DND-41 (cell line): Measurements from ENCODE around the gene GTF2F2.

ENCODE experiments used
- ATAC-seq: fragments of 200-7000 bp; cut with Tn5 transposase; 3 replicates; pipeline ENCODE4 v1.9.1; 2021; ENCODE audit warnings: low read depth; ENCODE audit not compliant: insufficient read depth
- DNase-seq: peaks from one replicate; pipeline ENCODE4 v3.0.0-alpha.2; 2020
- H2AFZ ChIP-seq: 2 replicates; pipeline ENCODE4 v1.6.0; 2012; ENCODE audit warnings: low read depth, low read length
- H3K27ac ChIP-seq: 2 replicates; pipeline ENCODE4 v1.5.1; 2012; ENCODE audit warnings: low read length, inconsistent platforms
- H3K27me3 ChIP-seq: fragments of 200-600 bp; sonication (generic); 2 replicates; pipeline ENCODE4 v1.6.0; 2012; ENCODE audit warnings: low read length, mild to moderate bottlenecking, inconsistent platforms; ENCODE audit not compliant: insufficient read depth, poor library complexity
- H3K36me3 ChIP-seq: 2 replicates; pipeline ENCODE4 v1.5.1; 2012; ENCODE audit warnings: low read length, inconsistent platforms; ENCODE audit not compliant: insufficient read depth
- H3K4me1 ChIP-seq: 2 replicates; pipeline ENCODE4 v1.5.1; 2012; ENCODE audit warnings: mild to moderate bottlenecking, low read length; ENCODE audit not compliant: insufficient read depth
- H3K4me2 ChIP-seq: 2 replicates; pipeline ENCODE4 v1.6.0; 2012; ENCODE audit warnings: mild to moderate bottlenecking, moderate library complexity, low read length, inconsistent platforms; ENCODE audit not compliant: insufficient read depth
- H3K4me3 ChIP-seq, 2 experiments: fragments of 200-600 bp in 1 of 2; shearing (Covaris generic) in 1 of 2; 2 replicates each; pipeline ENCODE4 v1.5.1; 2012 to 2016; ENCODE audit warnings: inconsistent platforms in 2 of 2, low read length in 2 of 2, mild to moderate bottlenecking in 2 of 2, low read depth in 1 of 2, moderate library complexity in 1 of 2
- H3K79me2 ChIP-seq: 2 replicates; pipeline ENCODE4 v1.6.0; 2012; ENCODE audit warnings: low read length, inconsistent platforms; ENCODE audit not compliant: insufficient read depth
- H3K9ac ChIP-seq: 2 replicates; pipeline ENCODE4 v1.6.0; 2012; ENCODE audit warnings: low read depth, mild to moderate bottlenecking, inconsistent platforms, low read length, moderate library complexity
- H3K9me3 ChIP-seq: 2 replicates; pipeline ENCODE4 v1.5.1; 2012; ENCODE audit warnings: low read length, moderate library complexity, mild to moderate bottlenecking, inconsistent platforms; ENCODE audit not compliant: insufficient read depth, severe bottlenecking
- H4K20me1 ChIP-seq: 2 replicates; pipeline ENCODE4 v1.6.0; 2012; ENCODE audit warnings: low read length; ENCODE audit not compliant: insufficient read depth
- CTCF ChIP-seq: IDR thresholded peaks from 2 replicates; pipeline ENCODE4 v1.5.1; 2012; ENCODE audit warnings: borderline replicate concordance, low read length, moderate library complexity, mild to moderate bottlenecking; ENCODE audit not compliant: poor library complexity, severe bottlenecking; ENCODE audit errors: extremely low read depth
- EZH2 ChIP-seq: IDR thresholded peaks from 3 replicates; pipeline ENCODE4 v1.6.1; 2012; ENCODE audit warnings: borderline replicate concordance, low read depth, mild to moderate bottlenecking, moderate library complexity, low read length, inconsistent platforms; ENCODE audit not compliant: severe bottlenecking

The GTF2F2 gene

DNA sequence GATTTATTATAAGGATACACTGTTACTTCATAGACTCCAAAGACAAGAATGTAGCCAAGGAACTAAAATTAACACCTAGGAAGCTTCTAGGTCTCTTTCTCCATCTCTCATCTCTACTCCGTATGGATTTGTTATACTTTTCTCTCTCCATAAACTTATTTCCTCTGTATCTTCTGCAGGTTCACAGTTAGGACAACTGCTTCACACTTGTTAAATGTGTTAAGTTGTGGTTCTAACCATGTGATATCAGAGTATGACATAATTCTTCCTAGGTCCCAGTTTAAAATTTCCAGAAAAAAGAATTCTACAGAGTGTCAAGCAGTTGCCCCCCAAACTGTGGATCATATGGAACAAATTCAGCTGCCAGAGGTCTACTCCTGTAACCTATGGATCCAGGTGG lies 42.3 kb upstream of the GTF2F2 start:
- Histone ChIP-seq H3K4me1 (no peaks in the 10 kb centered on the region), H3K36me3 (no peaks in the 10 kb centered on the region), H2AFZ (no peak overlapping the region), H3K9ac (no peak overlapping the region), H3K9me3 (no peaks in the 10 kb centered on the region), H3K4me2 (no peak overlapping the region), H3K79me2 (no peaks in the 10 kb centered on the region), H3K27ac (no peak overlapping the region), H4K20me1 (no peaks in the 10 kb centered on the region), H3K4me3 (no peak overlapping the region), H3K27me3 (peaks cover 4% of the 10 kb centered on the region)
- ATAC-seq (no peak), DNase-seq (no peak)
- TF ChIP-seq EZH2, result no peak
- TF ChIP-seq CTCF, result no peak

- Histone ChIP-seq H3K9me3 (no peaks in the 10 kb centered on the region), H2AFZ (no peak overlapping the region), H3K36me3 (no peaks in the 10 kb centered on the region), H3K9ac (no peak overlapping the region), H3K79me2 (no peaks in the 10 kb centered on the region), H3K27ac (no peak overlapping the region), H3K4me3 (no peak overlapping the region), H3K4me1 (no peaks in the 10 kb centered on the region), H3K4me2 (no peak overlapping the region), H4K20me1 (no peaks in the 10 kb centered on the region), H3K27me3 (peaks cover 4% of the 10 kb centered on the region)
- DNase-seq (no peak), ATAC-seq (no peak)
- TF ChIP-seq EZH2, result no peak
- no peak for TF ChIP-seq CTCF
These were observed 37.3 kb upstream of the GTF2F2 start for GRCh38 chr13:45082964-45083363.

DNA sequence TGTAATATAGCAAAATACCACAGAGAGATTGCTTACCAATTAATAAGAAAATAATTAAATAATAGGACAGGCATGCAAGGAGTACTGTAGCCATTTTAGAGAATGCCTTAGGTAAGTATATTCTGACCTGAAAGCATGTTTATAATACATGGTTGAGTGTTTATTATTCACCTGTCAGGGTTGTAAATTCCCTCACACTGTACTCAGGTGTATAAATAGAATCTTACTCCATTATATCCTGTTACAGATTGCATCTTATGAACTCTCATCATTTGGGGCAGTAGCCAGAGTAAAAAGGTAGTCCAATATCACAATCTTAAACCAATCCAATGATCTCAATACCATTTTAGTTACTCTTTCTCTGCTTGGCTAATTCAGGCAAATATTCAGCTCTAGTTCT lies 35.8 kb upstream of the GTF2F2 start:
- Histone ChIP-seq H3K4me1 (no peaks in the 10 kb centered on the region), H3K4me3 (no peak overlapping the region), H3K4me2 (no peak overlapping the region), H4K20me1 (no peaks in the 10 kb centered on the region), H3K27ac (no peak overlapping the region), H3K9me3 (no peaks in the 10 kb centered on the region), H3K79me2 (no peaks in the 10 kb centered on the region), H3K36me3 (no peaks in the 10 kb centered on the region), H2AFZ (no peak overlapping the region), H3K27me3 (peaks cover 4% of the 10 kb centered on the region), H3K9ac (no peak overlapping the region)
- DNase-seq (no peak), ATAC-seq (no peak)
- TF ChIP-seq CTCF (no peak), EZH2 (no peak)

DNA sequence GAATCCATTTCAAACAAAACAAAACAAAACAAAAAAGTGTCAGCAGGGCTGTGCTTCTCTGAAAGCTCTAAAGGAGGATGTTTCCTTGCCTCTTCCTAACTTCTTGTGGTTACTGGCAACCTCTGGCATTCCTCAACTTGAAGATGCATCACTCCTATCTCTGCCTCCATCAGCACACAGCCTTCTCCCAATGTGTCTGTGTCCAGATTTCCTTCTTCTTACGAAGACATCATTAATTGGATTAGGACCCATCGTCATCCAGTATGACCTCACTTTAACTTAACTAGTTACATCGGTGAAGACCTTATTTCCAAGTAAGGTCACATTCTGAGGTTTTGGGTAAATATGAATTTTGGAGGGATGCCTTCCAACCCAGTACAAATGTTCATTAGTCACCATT lies 33.8 kb upstream of the GTF2F2 start:
- ATAC-seq, result no peak
- Histone ChIP-seq H3K27ac (no peak overlapping the region), H3K9ac (no peak overlapping the region), H3K79me2 (no peaks in the 10 kb centered on the region), H2AFZ (no peak overlapping the region), H3K4me3 (no peak overlapping the region), H3K36me3 (no peaks in the 10 kb centered on the region), H3K9me3 (no peaks in the 10 kb centered on the region), H3K4me1 (no peaks in the 10 kb centered on the region), H4K20me1 (no peaks in the 10 kb centered on the region), H3K27me3 (no peaks in the 10 kb centered on the region), H3K4me2 (no peak overlapping the region)
- TF ChIP-seq EZH2, result no peak
- no peak for TF ChIP-seq CTCF
- DNase-seq, result no peak
